ENCODE measurements around the gene RAC3.

GRCh38 chr17:82063424-82064415, 32.2 kb downstream of the RAC3 start:
- no peak for TF ChIP-seq CTCF (conservative IDR thresholded peaks at IDR 0.05 in 1 of 2, IDR thresholded peaks at IDR 0.05 in 1 of 2; ENCODE audit: extremely low read depth in 1 of 2, insufficient read depth in 1 of 2, low read depth in 1 of 2, low read length in 2 of 2)
- TF ChIP-seq EZH2 (IDR thresholded peaks at IDR 0.05; ENCODE audit: borderline replicate concordance, low read length) = no peak

Data from mammary epithelial cell (primary cell).